HepG2 (cell line): ENCODE data around the gene RGS14. TPM values are rescaled to one million over a fixed set of nuclear protein-coding genes. Genes with fewer than 3 reads are reported as not detected.

Experiments used
- BHLHE40 ChIP-seq: IDR thresholded peaks from 2 replicates; pipeline ENCODE4 v1.6.1; 2011; ENCODE audit warnings: low read length, improper control_type of control experiment
- ETV5 ChIP-seq: IDR thresholded peaks from 2 replicates; pipeline ENCODE4 v1.6.1; 2018; ENCODE audit warnings: missing biosample characterization, missing genetic modification reagents, inconsistent platforms, borderline replicate concordance
- FOSL2 ChIP-seq: sonication (generic); formaldehyde crosslinking; IDR thresholded peaks from 2 replicates; pipeline ENCODE4 v1.4.0; 2020; ENCODE audit warnings: missing genetic modification reagents
- FOXO1 ChIP-seq: sonication (generic); formaldehyde crosslinking; IDR thresholded peaks from 2 replicates; pipeline ENCODE4 v1.4.0; 2020; ENCODE audit warnings: missing genetic modification reagents
- HMGXB4 ChIP-seq, 2 experiments: sonication (generic) in 1 of 2; formaldehyde crosslinking in 1 of 2; IDR thresholded peaks; 2 replicates each; pipeline versions ENCODE4 v1.4.0 to v1.6.1; 2018 to 2020; ENCODE audit warnings: missing genetic modification reagents in 2 of 2, borderline replicate concordance in 1 of 2, low read depth in 1 of 2, mild to moderate bottlenecking in 1 of 2, missing biosample characterization in 1 of 2
- HOMEZ ChIP-seq: IDR thresholded peaks from 2 replicates; pipeline ENCODE4 v1.6.1; 2016; ENCODE audit warnings: low read depth
- HOXA3 ChIP-seq: sonication (generic); formaldehyde crosslinking; IDR thresholded peaks from 2 replicates; pipeline ENCODE4 v1.5.0; 2020; ENCODE audit warnings: missing genetic modification reagents
- MAFF ChIP-seq: IDR thresholded peaks from 2 replicates; pipeline ENCODE4 v1.6.1; 2011; ENCODE audit warnings: low read depth, low read length, improper control_type of control experiment
- PHF20 ChIP-seq: sonication (generic); formaldehyde crosslinking; IDR thresholded peaks from 2 replicates; pipeline ENCODE4 v1.5.0; 2020; ENCODE audit warnings: mild to moderate bottlenecking, missing genetic modification reagents
- PITX1 ChIP-seq: sonication (generic); formaldehyde crosslinking; IDR thresholded peaks from 2 replicates; pipeline ENCODE4 v1.5.1; 2020; ENCODE audit warnings: mild to moderate bottlenecking, missing genetic modification reagents
- PLRG1 ChIP-seq: fragments of 450-650 bp; conservative IDR thresholded peaks from 2 replicates; pipeline ENCODE4 v1.6.1; 2016
- RARA ChIP-seq: IDR thresholded peaks from 2 replicates; pipeline ENCODE4 v1.6.1; 2016; ENCODE audit warnings: missing genetic modification reagents, missing compliant biosample characterization
- RCOR2 ChIP-seq: IDR thresholded peaks from 2 replicates; pipeline ENCODE4 v1.6.1; 2016; ENCODE audit warnings: missing biosample characterization, missing genetic modification reagents
- SAFB2 ChIP-seq: sonication (generic); formaldehyde crosslinking; IDR thresholded peaks from 2 replicates; pipeline ENCODE4 v1.5.1; 2020; ENCODE audit warnings: missing genetic modification reagents, low read depth, mild to moderate bottlenecking, borderline replicate concordance
- SIN3A ChIP-seq: IDR thresholded peaks from 2 replicates; pipeline ENCODE4 v1.6.1; 2011; ENCODE audit warnings: low read depth, mild to moderate bottlenecking, control low read depth, low read length, borderline replicate concordance
- SP1 ChIP-seq, 2 experiments: fragments of 450-650 bp in 1 of 2; sonication (generic) in 1 of 2; formaldehyde crosslinking in 1 of 2; IDR thresholded peaks; 2 replicates each; pipeline versions ENCODE4 v1.4.0 to v1.6.1; 2016 to 2020; ENCODE audit warnings: missing genetic modification reagents in 1 of 2
- TFE3 ChIP-seq: IDR thresholded peaks from 2 replicates; pipeline ENCODE4 v1.6.1; 2016
- USF2 ChIP-seq, 2 experiments: sonication (generic) in 1 of 2; formaldehyde crosslinking in 1 of 2; IDR thresholded peaks; 2 replicates each; pipeline versions ENCODE4 v1.5.1 to v1.6.1; 2011 to 2020; ENCODE audit warnings: borderline replicate concordance in 1 of 2, low read depth in 1 of 2, low read length in 1 of 2, mild to moderate bottlenecking in 1 of 2, missing genetic modification reagents in 1 of 2, moderate library complexity in 1 of 2
- ZNF296 ChIP-seq: sonication (generic); formaldehyde crosslinking; conservative IDR thresholded peaks from 2 replicates; pipeline ENCODE4 v1.5.0; 2020; ENCODE audit warnings: mild to moderate bottlenecking, missing genetic modification reagents
- ZNF563 ChIP-seq: sonication (generic); formaldehyde crosslinking; IDR thresholded peaks from 2 replicates; pipeline ENCODE4 v1.8.0; 2022; ENCODE audit warnings: mild to moderate bottlenecking, moderate library complexity, missing genetic modification reagents
- ZNF615 ChIP-seq: sonication (generic); formaldehyde crosslinking; IDR thresholded peaks from 2 replicates; pipeline ENCODE4 v1.5.0; 2020; ENCODE audit warnings: mild to moderate bottlenecking, missing genetic modification reagents, borderline replicate concordance
- polyA plus RNA-seq, 8 experiments: library from polyadenylated mRNA; depleted of rRNA in 3 of 8; stranded (reverse) in 7 of 8; unstranded in 1 of 8; fragments of >200 nt; fragmentation: Illumina TruSeq in 4 of 8; extraction: Trizol in 4 of 8; gene quantifications; 2 replicates each; pipeline versions ENCODE4 v1.2.1 to v1.2.3, GENCODE V29; 2011 to 2016; ENCODE audit warnings: low read depth in 4 of 8, missing spikeins in 1 of 8, mixed read lengths in 1 of 8; ENCODE audit not compliant: insufficient read depth in 1 of 8
- total RNA-seq, 5 experiments: library from RNA; depleted of rRNA; stranded (reverse); fragments of >200 nt; fragmentation: Illumina TruSeq; extraction: Trizol; gene quantifications; 2 replicates each; pipeline ENCODE4 v1.2.3, GENCODE V29; 2016; ENCODE audit warnings: low read depth in 1 of 5

RGS14 gene
- total and polyA plus RNA-seq, 2 of the 13 experiments (the other 11 are each of a cell fraction or from before 2014, with no cell fraction given) = 11.1 to 17.2 TPM

- TF ChIP-seq SAFB2 (CRISPR knock-in tag) (peak; percentile 16; the same call in 1 of the 2 replicates), FOXO1 (CRISPR knock-in tag) (no peak), PITX1 (CRISPR knock-in tag) (0 out of 2 replicates have a peak, but pooled peaks have one; percentile 20), PLRG1 (no peak), RCOR2 (CRISPR knock-in tag) (0 out of 2 replicates have a peak, but pooled peaks have one; percentile 20), ZNF563 (no peak), TFE3 (CRISPR knock-in tag) (peak; percentile 53; the same call in 1 of the 2 replicates), BHLHE40 (0 out of 2 replicates have a peak, but pooled peaks have one; percentile 6), ZNF615 (CRISPR knock-in tag) (no peak), RARA (CRISPR knock-in tag) (0 out of 2 replicates have a peak, but pooled peaks have one; percentile 25), ZNF296 (CRISPR knock-in tag) (peak; percentile 71), ETV5 (CRISPR knock-in tag) (peak; percentile 49; the same call in 1 of the 2 replicates), USF2 (IDR thresholded peaks at IDR 0.05; ENCODE audit: low read depth, low read length) (peak; percentile 78), USF2 (CRISPR knock-in tag; IDR thresholded peaks at IDR 0.05; ENCODE audit: borderline replicate concordance) (peak; percentile 58; the same call in 1 of the 2 replicates), SP1 (IDR thresholded peaks at IDR 0.05) (no peak), SP1 (CRISPR knock-in tag; IDR thresholded peaks at IDR 0.05) (0 out of 2 replicates have a peak, but pooled peaks have one; percentile 23), HMGXB4 (CRISPR knock-in tag; IDR thresholded peaks at IDR 0.05; ENCODE audit: borderline replicate concordance in 1 of 2, low read depth in 1 of 2) (peak in 1 of 2 experiments; percentile 67; a peak in 2 of 4 replicates), FOSL2 (CRISPR knock-in tag) (peak; percentile 34; the same call in 1 of the 2 replicates), MAFF (no peak), HOMEZ (0 out of 2 replicates have a peak, but pooled peaks have one; percentile 30), HOXA3 (CRISPR knock-in tag) (peak; percentile 25; the same call in 1 of the 2 replicates), SIN3A (peak; percentile 58; the same call in 1 of the 2 replicates), PHF20 (CRISPR knock-in tag) (no peak)
Observed at GRCh38 chr5:177390363-177391300, 32.9 kb downstream of the RGS14 start (continued).
